ENCODE results near the gene ADAMTS19. TPM values are rescaled to one million over a fixed set of nuclear protein-coding genes. Genes with fewer than 3 reads are reported as not detected.
"Not testable (repeated sequence)": the region's sequence is repeated elsewhere in the genome, so short reads cannot be mapped to it uniquely, and the experiment has no call there.

ADAMTS19 gene
- total RNA-seq, 2 experiments from 2014 or later, result not detected

- Histone ChIP-seq H3K4me3 (ENCODE audit: low read depth, low read length, poor library complexity, severe bottlenecking) (no peak overlapping the region), H3K4me2 (ENCODE audit: low read length) (no peak overlapping the region), H3K36me3 (ENCODE audit: insufficient read depth, low read length) (no peaks in the 10 kb centered on the region), H3K9me2 (ENCODE audit: insufficient read depth, low read length) (no peaks in the 10 kb centered on the region), H3K79me2 (ENCODE audit: insufficient read depth, low read depth, low read length) (no peaks in the 10 kb centered on the region), H3K4me1 (ENCODE audit: insufficient read depth, low read length, poor library complexity, severe bottlenecking) (no peaks in the 10 kb centered on the region), H2AFZ (ENCODE audit: low read length) (no peak overlapping the region), H4K20me1 (ENCODE audit: insufficient read depth, low read length) (no peaks in the 10 kb centered on the region), H3K27ac (ENCODE audit: low read depth, low read length, poor library complexity, severe bottlenecking) (no peak overlapping the region), H3K9me3 (ENCODE audit: low read length) (no peaks in the 10 kb centered on the region)
- ChIA-PET POLR2A (no interaction called here), CTCF (ENCODE audit: unreplicated experiment) (no interaction called here)
- TF ChIP-seq CTCF (conservative IDR thresholded peaks at IDR 0.05; ENCODE audit: low read length), result no peak
- no peak for TF ChIP-seq EZH2phosphoT487 (IDR thresholded peaks at IDR 0.05; ENCODE audit: borderline replicate concordance, low read depth, low read length)
- BruUV-seq (replicated peaks), result no TSS peak
- DNase-seq (ENCODE audit: low spot score), result no peak
- intact Hi-C loops (cut with micrococcal nuclease; ENCODE audit: unreplicated experiment), result no loop called here
Measured at GRCh38 chr5:129631961-129632360, 171.9 kb downstream of the ADAMTS19 start.

GRCh38 chr5:129637501-129637900, 177.4 kb downstream of the ADAMTS19 start:
- DNase-seq (ENCODE audit: low spot score); CTCF ChIA-PET (ENCODE audit: unreplicated experiment); H3K9me2 ChIP-seq (ENCODE audit: insufficient read depth, low read length); H3K9me3 ChIP-seq (ENCODE audit: low read length); H3K4me1 ChIP-seq (ENCODE audit: insufficient read depth, low read length, poor library complexity, severe bottlenecking); H4K20me1 ChIP-seq (ENCODE audit: insufficient read depth, low read length); BruUV-seq (replicated peaks); H3K27ac ChIP-seq (ENCODE audit: low read depth, low read length, poor library complexity, severe bottlenecking); H3K4me3 ChIP-seq (ENCODE audit: low read depth, low read length, poor library complexity, severe bottlenecking); H2AFZ ChIP-seq (ENCODE audit: low read length); H3K79me2 ChIP-seq (ENCODE audit: insufficient read depth, low read depth, low read length); intact Hi-C loops (cut with micrococcal nuclease; ENCODE audit: unreplicated experiment); H3K36me3 ChIP-seq (ENCODE audit: insufficient read depth, low read length); H3K4me2 ChIP-seq (ENCODE audit: low read length): not testable (repeated sequence)
- POLR2A ChIA-PET, result interaction anchor here (1.4 kb wide), 1 partner anchor 16 kb away, joined by 3 read pairs; no protein-coding TSS in a partner anchor

GRCh38 chr5:129639331-129639730, 179.2 kb downstream of the ADAMTS19 start:
- Histone ChIP-seq H3K9me3 (ENCODE audit: low read length) (no peaks in the 10 kb centered on the region), H3K4me1 (ENCODE audit: insufficient read depth, low read length, poor library complexity, severe bottlenecking) (no peaks in the 10 kb centered on the region), H3K4me3 (ENCODE audit: low read depth, low read length, poor library complexity, severe bottlenecking) (no peak overlapping the region), H2AFZ (ENCODE audit: low read length) (no peak overlapping the region), H3K4me2 (ENCODE audit: low read length) (no peak overlapping the region), H3K9me2 (ENCODE audit: insufficient read depth, low read length) (no peaks in the 10 kb centered on the region), H4K20me1 (ENCODE audit: insufficient read depth, low read length) (no peaks in the 10 kb centered on the region), H3K27ac (ENCODE audit: low read depth, low read length, poor library complexity, severe bottlenecking) (no peak overlapping the region), H3K36me3 (ENCODE audit: insufficient read depth, low read length) (no peaks in the 10 kb centered on the region), H3K79me2 (ENCODE audit: insufficient read depth, low read depth, low read length) (no peaks in the 10 kb centered on the region)
- POLR2A ChIA-PET, result interaction anchor here (0.7 kb wide), 1 partner anchor 11 kb away, joined by 4 read pairs; no protein-coding TSS in a partner anchor
- no peak for TF ChIP-seq EZH2phosphoT487 (IDR thresholded peaks at IDR 0.05; ENCODE audit: borderline replicate concordance, low read depth, low read length)
- TF ChIP-seq CTCF (conservative IDR thresholded peaks at IDR 0.05; ENCODE audit: low read length), result no peak
- DNase-seq (ENCODE audit: low spot score), result no peak
- intact Hi-C loops (cut with micrococcal nuclease; ENCODE audit: unreplicated experiment), result no loop called here
- BruUV-seq (replicated peaks), result no TSS peak
- CTCF ChIA-PET (ENCODE audit: unreplicated experiment), result no interaction called here
